Sigmoid colon (tissue), 7 donors: ENCODE measurements around the gene CHMP4A. TPM values are rescaled to one million over a fixed set of nuclear protein-coding genes. Genes with fewer than 3 reads are reported as not detected.

ENCODE experiments used
- DNase-seq: peaks from one replicate; pipeline ENCODE4 v3.0.0-alpha.2; 2019
- H3K27ac ChIP-seq, 4 donors: fragments of 200-600 bp; sonication (generic); one replicate each; pipeline ENCODE4 v1.5.1; 2016 to 2019; ENCODE audit warnings: mild to moderate bottlenecking in 1 of 4
- H3K27me3 ChIP-seq, 3 donors: fragments of 200-600 bp; sonication (generic); one replicate each; pipeline ENCODE4 v1.5.1; 2019; ENCODE audit warnings: mild to moderate bottlenecking in 1 of 3
- H3K36me3 ChIP-seq, 4 donors: fragments of 200-600 bp; sonication (generic); one replicate each; pipeline ENCODE4 v1.5.1; 2016 to 2019
- H3K4me1 ChIP-seq, 4 donors: fragments of 200-600 bp; sonication (generic); one replicate each; pipeline ENCODE4 v1.5.1; 2017 to 2019
- H3K4me3 ChIP-seq, 4 donors: fragments of 200-600 bp; sonication (generic); one replicate each; pipeline ENCODE4 v1.5.1; 2017 to 2019; ENCODE audit warnings: mild to moderate bottlenecking in 2 of 4, moderate library complexity in 1 of 4
- H3K9me3 ChIP-seq, 4 donors: fragments of 200-600 bp in 3 of 4; sonication (generic) in 3 of 4; one replicate each; pipeline versions ENCODE4 v1.5.1 to v1.6.1; 2013 to 2019
- EP300 ChIP-seq, 4 donors: sonication (generic); formaldehyde crosslinking; IDR thresholded peaks; one replicate each; pipeline ENCODE4 v1.6.1; 2017; ENCODE audit warnings: antibody characterized with exemption in 4 of 4
- POLR2A ChIP-seq, 2 donors: fragments of 450-650 bp; IDR thresholded peaks; one replicate each; pipeline ENCODE4 v1.6.1; 2016; ENCODE audit warnings: antibody characterized with exemption in 2 of 2, mild to moderate bottlenecking in 2 of 2, moderate library complexity in 2 of 2
- POLR2AphosphoS5 ChIP-seq, 4 donors: sonication (generic); formaldehyde crosslinking; IDR thresholded peaks; one replicate each; pipeline ENCODE4 v1.6.1; 2017; ENCODE audit warnings: antibody characterized with exemption in 4 of 4
- WGBS, 2 donors: extraction: QIAGEN DNeasy Blood & Tissue Kit; methylation state at CpG; one replicate each; pipeline ENCODE4 v1.1.7; 2013; 5-methylcytosine and 5-hydroxymethylcytosine counted together
- intact Hi-C: fragments of 100-400 bp; cut with DNase I; formaldehyde crosslinking; loops from one replicate; pipeline ENCODE4 v1.15.1; 2023
- polyA plus RNA-seq, 3 donors: library from polyadenylated mRNA; stranded (reverse); fragments of 200-250 nt; gene quantifications; one replicate each; pipeline ENCODE4 v1.2.3, GENCODE V29; 2013
- total RNA-seq, 4 donors: library from RNA; depleted of rRNA; stranded (reverse); fragments of >200 nt; gene quantifications; one replicate each; pipeline ENCODE4 v1.1.0, GENCODE V29; 2016
- TF ChIP-seq, protein P1 (sequence below), 4 experiments: fragments of 450-650 bp in 3 of 4; fragments of 200-600 bp in 1 of 4; IDR thresholded peaks; one replicate each; pipeline ENCODE4 v1.5.1; 2016 to 2019; ENCODE audit warnings: antibody characterized with exemption in 4 of 4, mild to moderate bottlenecking in 3 of 4, moderate library complexity in 2 of 4
- donor health status: healthy with polysubstance abuse.
- donor health status: Bipolar disorder and iron deficiency.
- donor health status: healthy.

CHMP4A gene
- total and polyA plus RNA-seq, 7 donors, result 65.6 to 149 (median 109) TPM

GRCh38 chr14:24241829-24242443 is 28.6 kb upstream of the CHMP4A start:
- TF ChIP-seq POLR2A (IDR thresholded peaks at IDR 0.05) (no peak), EP300 (IDR thresholded peaks at IDR 0.05) (no peak), POLR2AphosphoS5 (IDR thresholded peaks at IDR 0.05) (peak in 1 of 4 donors; percentile 6)
- TF ChIP-seq, protein P1, sequence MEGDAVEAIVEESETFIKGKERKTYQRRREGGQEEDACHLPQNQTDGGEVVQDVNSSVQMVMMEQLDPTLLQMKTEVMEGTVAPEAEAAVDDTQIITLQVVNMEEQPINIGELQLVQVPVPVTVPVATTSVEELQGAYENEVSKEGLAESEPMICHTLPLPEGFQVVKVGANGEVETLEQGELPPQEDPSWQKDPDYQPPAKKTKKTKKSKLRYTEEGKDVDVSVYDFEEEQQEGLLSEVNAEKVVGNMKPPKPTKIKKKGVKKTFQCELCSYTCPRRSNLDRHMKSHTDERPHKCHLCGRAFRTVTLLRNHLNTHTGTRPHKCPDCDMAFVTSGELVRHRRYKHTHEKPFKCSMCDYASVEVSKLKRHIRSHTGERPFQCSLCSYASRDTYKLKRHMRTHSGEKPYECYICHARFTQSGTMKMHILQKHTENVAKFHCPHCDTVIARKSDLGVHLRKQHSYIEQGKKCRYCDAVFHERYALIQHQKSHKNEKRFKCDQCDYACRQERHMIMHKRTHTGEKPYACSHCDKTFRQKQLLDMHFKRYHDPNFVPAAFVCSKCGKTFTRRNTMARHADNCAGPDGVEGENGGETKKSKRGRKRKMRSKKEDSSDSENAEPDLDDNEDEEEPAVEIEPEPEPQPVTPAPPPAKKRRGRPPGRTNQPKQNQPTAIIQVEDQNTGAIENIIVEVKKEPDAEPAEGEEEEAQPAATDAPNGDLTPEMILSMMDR (IDR thresholded peaks at IDR 0.05), result peak; percentile 55 to 89 (median 74)
- Histone ChIP-seq H3K4me3 (peak overlapping the region; percentile 57 to 81 (median 70)), H3K27ac (peak overlapping the region; percentile 95 to 98 (median 97)), H3K4me1 (peaks cover 0 to 43% (median 36%) of the 10 kb centered on the region in 4 donors), H3K27me3 (no peaks in the 10 kb centered on the region), H3K36me3 (peaks cover 25 to 44% (median 36%) of the 10 kb centered on the region in 4 donors), H3K9me3 (no peaks in the 10 kb centered on the region)
- intact Hi-C loops, result loop anchor here (2.0 to 5.0 kb wide), 2 partner anchors 125 to 200 kb away; partner anchors contain the start of gene SDR39U1
- WGBS, 2 donors, result 1 to 3% methylated on average over 39 of the region's 39 CpGs
- DNase-seq, result peak; percentile 97

- no peak for DNase-seq
- Histone ChIP-seq H3K27me3 (no peaks in the 10 kb centered on the region), H3K36me3 (peaks cover 30 to 60% (median 45%) of the 10 kb centered on the region in 4 donors), H3K9me3 (no peaks in the 10 kb centered on the region), H3K4me3 (no peak overlapping the region), H3K4me1 (peaks cover 0 to 43% (median 36%) of the 10 kb centered on the region in 4 donors), H3K27ac (peak overlapping the region in 3 of 4 donors; percentile 95 to 98 (median 97))
- TF ChIP-seq EP300 (IDR thresholded peaks at IDR 0.05) (no peak), POLR2A (IDR thresholded peaks at IDR 0.05) (no peak), POLR2AphosphoS5 (IDR thresholded peaks at IDR 0.05) (no peak)
- TF ChIP-seq, protein P1 (IDR thresholded peaks at IDR 0.05), result no peak
- intact Hi-C loops, result loop anchor here (5.0 kb wide), 1 partner anchor 202 kb away; the partner anchor contains the start of gene SDR39U1
- 96% methylated on average over 9 of the region's 9 CpGs for WGBS, 2 donors
Observed at GRCh38 chr14:24240110-24240918, 27.0 kb upstream of the CHMP4A start.

DNA sequence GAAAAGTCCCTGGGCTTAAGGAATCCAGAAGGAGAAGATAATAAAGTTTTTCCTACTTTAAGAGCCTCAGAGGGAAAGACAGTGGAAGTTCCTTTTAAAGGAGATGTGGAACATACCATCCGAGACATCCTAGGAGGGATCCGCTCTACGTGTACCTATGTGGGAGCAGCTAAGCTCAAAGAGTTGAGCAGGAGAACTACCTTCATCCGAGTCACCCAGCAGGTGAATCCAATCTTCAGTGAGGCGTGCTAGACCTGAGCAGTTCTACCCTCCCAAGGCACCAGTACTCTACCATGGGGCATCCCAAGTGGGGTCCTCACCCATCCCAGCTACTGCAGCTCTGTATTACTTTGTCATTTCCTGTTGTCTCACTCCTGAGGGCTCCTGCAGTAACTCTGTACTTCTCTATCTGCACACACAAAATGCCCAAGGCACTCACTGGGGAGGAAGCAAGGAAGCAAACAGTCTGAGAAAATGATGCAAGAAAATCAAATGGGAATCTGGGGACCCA is 25.3 kb upstream of the CHMP4A start:
- DNase-seq, result no peak
- 93 to 94% methylated on average over 5 of the region's 5 CpGs for WGBS, 2 donors

DNA sequence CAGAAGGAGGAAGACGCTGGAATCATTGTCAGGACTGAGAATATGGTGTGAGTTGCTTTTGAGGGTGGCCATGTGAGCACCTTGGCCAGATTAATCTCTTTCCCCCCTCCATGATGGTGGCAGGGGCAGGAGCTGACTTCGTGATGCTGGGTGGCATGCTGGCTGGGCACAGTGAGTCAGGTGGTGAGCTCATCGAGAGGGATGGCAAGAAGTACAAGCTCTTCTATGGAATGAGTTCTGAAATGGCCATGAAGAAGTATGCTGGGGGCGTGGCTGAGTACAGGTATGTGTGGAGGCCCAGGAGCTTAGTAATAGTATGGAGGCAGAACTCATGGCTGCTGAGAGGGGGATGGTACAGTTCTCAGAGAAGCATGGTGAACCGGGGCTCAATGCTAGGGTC is 24.8 kb upstream of the CHMP4A start:
- Histone ChIP-seq H3K4me1 (peaks cover 0 to 52% (median 44%) of the 10 kb centered on the region in 4 donors), H3K27ac (no peak overlapping the region), H3K9me3 (no peaks in the 10 kb centered on the region), H3K36me3 (peaks cover 30 to 70% (median 45%) of the 10 kb centered on the region in 4 donors), H3K4me3 (no peak overlapping the region), H3K27me3 (no peaks in the 10 kb centered on the region)
- no peak for DNase-seq
- TF ChIP-seq POLR2AphosphoS5 (IDR thresholded peaks at IDR 0.05), result no peak
- TF ChIP-seq, protein P1 (IDR thresholded peaks at IDR 0.05), result no peak
- no peak for TF ChIP-seq EP300 (IDR thresholded peaks at IDR 0.05)
- TF ChIP-seq POLR2A (IDR thresholded peaks at IDR 0.05), result no peak
- WGBS, 2 donors, result 85 to 92% methylated on average over 5 of the region's 5 CpGs
- intact Hi-C loops, result no loop called here

More for the DNA sequence above, 25.3 kb upstream of the CHMP4A start:
- no peaks in the 10 kb centered on the region for H3K9me3 ChIP-seq
- H3K4me3 ChIP-seq, result no peak overlapping the region
- H3K4me1 ChIP-seq, result peaks cover 0 to 52% (median 44%) of the 10 kb centered on the region in 4 donors
- no peak overlapping the region for H3K27ac ChIP-seq
- TF ChIP-seq EP300 (IDR thresholded peaks at IDR 0.05), result no peak
- no peak for TF ChIP-seq POLR2AphosphoS5 (IDR thresholded peaks at IDR 0.05)
- TF ChIP-seq, protein P1 (IDR thresholded peaks at IDR 0.05), result no peak
- TF ChIP-seq POLR2A (IDR thresholded peaks at IDR 0.05), result no peak
- H3K27me3 ChIP-seq, result no peaks in the 10 kb centered on the region
- intact Hi-C loops, result no loop called here
- H3K36me3 ChIP-seq, result peaks cover 30 to 70% (median 45%) of the 10 kb centered on the region in 4 donors
